GM19193 (cell line): ENCODE results near the gene FHAD1.

ENCODE experiments used
- POLR2A ChIP-seq: IDR thresholded peaks from 4 replicates; pipeline ENCODE4 v1.6.1; 2011; ENCODE audit not compliant: insufficient read depth, insufficient read length; ENCODE audit errors: extremely low read depth

Gene FHAD1

GRCh38 chr1:15299179-15299578, 52.2 kb downstream of the FHAD1 start:
- TF ChIP-seq POLR2A: no peak

GRCh38 chr1:15299806-15300205, 52.8 kb downstream of the FHAD1 start:
- no peak for TF ChIP-seq POLR2A

GRCh38 chr1:15303935-15304334, 56.9 kb downstream of the FHAD1 start:
- TF ChIP-seq POLR2A: no peak

- TF ChIP-seq POLR2A: no peak
These were observed 57.9 kb downstream of the FHAD1 start for GRCh38 chr1:15304708-15305467.

GRCh38 chr1:15305468-15305770, 58.4 kb downstream of the FHAD1 start:
- TF ChIP-seq POLR2A: no peak

GRCh38 chr1:15308135-15308534, 61.1 kb downstream of the FHAD1 start:
- TF ChIP-seq POLR2A: no peak

GRCh38 chr1:15308621-15309027, 61.6 kb downstream of the FHAD1 start:
- no peak for TF ChIP-seq POLR2A

- no peak for TF ChIP-seq POLR2A
These were observed 62.7 kb downstream of the FHAD1 start for GRCh38 chr1:15309687-15310086.

GRCh38 chr1:15310544-15310943, 63.5 kb downstream of the FHAD1 start:
- TF ChIP-seq POLR2A: no peak

- TF ChIP-seq POLR2A: no peak
These were observed 64.2 kb downstream of the FHAD1 start for GRCh38 chr1:15311122-15311822.

- no peak for TF ChIP-seq POLR2A
These were observed 64.9 kb downstream of the FHAD1 start for GRCh38 chr1:15311880-15312279.

- no peak for TF ChIP-seq POLR2A
These were observed 65.8 kb downstream of the FHAD1 start for GRCh38 chr1:15312626-15313411.

GRCh38 chr1:15314328-15315281, 67.6 kb downstream of the FHAD1 start:
- TF ChIP-seq POLR2A: no peak

GRCh38 chr1:15315815-15316214, 68.8 kb downstream of the FHAD1 start:
- TF ChIP-seq POLR2A: no peak

GRCh38 chr1:15316510-15316909, 69.5 kb downstream of the FHAD1 start:
- no peak for TF ChIP-seq POLR2A

- no peak for TF ChIP-seq POLR2A
These were observed 73.2 kb downstream of the FHAD1 start for GRCh38 chr1:15320267-15320666.

- TF ChIP-seq POLR2A: no peak
These were observed 74.6 kb downstream of the FHAD1 start for GRCh38 chr1:15321601-15322000.
